Spleen (tissue), 11 donors: Measurements from ENCODE around the gene SYF2. TPM values are rescaled to one million over a fixed set of nuclear protein-coding genes. Genes with fewer than 3 reads are reported as not detected.
"Not testable (repeated sequence)": the region's sequence is repeated elsewhere in the genome, so short reads cannot be mapped to it uniquely, and the experiment has no call there.

Experiments
- DNase-seq: peaks from one replicate; pipeline ENCODE4 v3.0.0-alpha.2; 2020
- H3K27ac ChIP-seq, 8 donors: fragments of 200-600 bp; sonication (generic) in 7 of 8; 1 replicate in 4 of 8; 2 replicates in 4 of 8; pipeline versions ENCODE4 v1.5.0 to v1.8.0; 2016 to 2021; ENCODE audit warnings: inconsistent platforms in 4 of 8, mild to moderate bottlenecking in 4 of 8, moderate library complexity in 1 of 8
- H3K27me3 ChIP-seq, 7 donors: fragments of 200-600 bp; sonication (generic) in 6 of 7; replicated peaks in 1 of 7; 1 replicate in 4 of 7; 2 replicates in 3 of 7; pipeline versions ENCODE4 v1.5.0 to v1.8.0; 2016 to 2021; ENCODE audit warnings: inconsistent platforms in 3 of 7, mild to moderate bottlenecking in 1 of 7
- H3K36me3 ChIP-seq, 6 donors: fragments of 200-600 bp; sonication (generic) in 5 of 6; 1 replicate in 4 of 6; 2 replicates in 2 of 6; pipeline versions ENCODE4 v1.5.0 to v1.8.0; 2016 to 2021; ENCODE audit warnings: inconsistent platforms in 2 of 6
- H3K4me1 ChIP-seq, 6 donors: fragments of 200-600 bp; sonication (generic) in 5 of 6; 1 replicate in 3 of 6; 2 replicates in 3 of 6; pipeline versions ENCODE4 v1.5.0 to v1.8.0; 2016 to 2021; ENCODE audit warnings: inconsistent platforms in 3 of 6
- H3K4me3 ChIP-seq, 8 donors: fragments of 200-600 bp; sonication (generic) in 7 of 8; 1 replicate in 4 of 8; 2 replicates in 4 of 8; pipeline versions ENCODE4 v1.5.0 to v1.8.0; 2016 to 2021; ENCODE audit warnings: inconsistent platforms in 4 of 8, mild to moderate bottlenecking in 4 of 8, moderate library complexity in 2 of 8
- H3K9me3 ChIP-seq, 8 donors: fragments of 200-600 bp; sonication (generic) in 7 of 8; 1 replicate in 4 of 8; 2 replicates in 4 of 8; pipeline versions ENCODE4 v1.5.0 to v1.8.0; 2016 to 2021; ENCODE audit warnings: inconsistent platforms in 4 of 8
- POLR2A ChIP-seq, 3 donors: fragments of 450-650 bp; IDR thresholded peaks; one replicate each; pipeline ENCODE4 v1.5.1; 2017; ENCODE audit warnings: antibody characterized with exemption in 3 of 3, mild to moderate bottlenecking in 1 of 3
- POLR2AphosphoS5 ChIP-seq, 3 donors: sonication (generic); formaldehyde crosslinking; IDR thresholded peaks; one replicate each; pipeline ENCODE4 v1.5.1; 2017; ENCODE audit warnings: antibody characterized with exemption in 3 of 3
- WGBS, 5 donors: extraction: QIAGEN DNeasy Blood & Tissue Kit in 3 of 5; methylation state at CpG; one replicate each; pipeline versions ENCODE4 v1.1.5 to v1.1.7; 2013 to 2018; 5-methylcytosine and 5-hydroxymethylcytosine counted together
- intact Hi-C: fragments of 100-400 bp; cut with DNase I; formaldehyde crosslinking; loops from one replicate; pipeline ENCODE4 v1.15.0; 2023; ENCODE audit warnings: low total_unique reads
- polyA plus RNA-seq, 3 donors: library from polyadenylated mRNA; stranded (reverse); fragments of 200-250 nt; gene quantifications; one replicate each; pipeline ENCODE4 v1.2.1, GENCODE V29; 2013
- total RNA-seq, 7 donors: library from RNA; depleted of rRNA in 3 of 7; stranded (reverse); fragments of >200 nt in 3 of 7; fragmentation: NEBNext Ultra II Directional in 4 of 7; extraction: Animal tissue kit (Norgen Biotek cat#: 25700) in 4 of 7; gene quantifications; one replicate each; pipeline versions ENCODE4 v1.1.0 to v1.2.1, GENCODE V29; 2016 to 2021
- TF ChIP-seq, protein P1 (sequence below), 11 experiments: fragments of 200-600 bp in 7 of 11; fragments of 450-650 bp in 4 of 11; sonication (generic) in 4 of 11; IDR thresholded peaks in 8 of 11; conservative IDR thresholded peaks in 3 of 11; 1 replicate in 7 of 11; 2 replicates in 4 of 11; pipeline versions ENCODE4 v1.4.0 to v1.8.0; 2016 to 2021; ENCODE audit warnings: antibody characterized with exemption in 11 of 11, inconsistent platforms in 4 of 11, mild to moderate bottlenecking in 1 of 11
- donor health status: healthy with polysubstance abuse.
- donor health status: DM: no; HTN: no; CAD: no; lungs with moderate emphysema.
- donor health status: DM: no; HTN: no; CAD: no.
- donor health status: Bipolar disorder and iron deficiency.
- donor health status: healthy.
- donor health status: DM: no; HTN: no; CAD: no.
- donor health status: DM: yes; HTN: yes; CAD: no.

Gene SYF2
- total and polyA plus RNA-seq, 10 donors, result 38.1 to 98.3 (median 50.7) TPM

DNA sequence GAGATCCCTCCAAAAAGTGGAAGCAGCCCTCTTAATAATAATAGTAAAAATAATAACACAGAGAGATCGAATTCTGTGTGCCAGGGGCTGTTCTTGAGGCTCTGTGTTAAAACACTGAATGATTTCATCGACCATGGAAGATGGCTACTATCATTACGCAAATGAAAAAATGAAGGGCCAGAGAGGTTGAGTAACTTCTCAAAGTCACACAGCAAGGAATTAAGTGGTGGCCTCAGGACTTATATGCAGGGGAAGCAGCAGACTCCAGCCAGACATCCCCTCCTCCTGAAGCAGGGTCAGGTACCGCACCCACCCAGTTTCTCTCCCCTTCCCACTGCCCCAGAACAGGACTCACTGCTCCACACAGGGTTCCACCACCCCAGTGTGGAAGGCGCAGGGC, 40.1 kb downstream of the SYF2 start:
- WGBS, 5 donors, result 86 to 97% (median 91%) methylated on average over 5 of the region's 5 CpGs
- Histone ChIP-seq H3K27ac (no peak overlapping the region), H3K4me1 (peaks cover 0 to 20% (median 6%) of the 10 kb centered on the region in 6 donors), H3K9me3 (no peaks in the 10 kb centered on the region), H3K27me3 (peaks cover 0 to 9% (median 0%) of the 10 kb centered on the region in 7 donors), H3K4me3 (no peak overlapping the region), H3K36me3 (no peaks in the 10 kb centered on the region)
- TF ChIP-seq POLR2A (IDR thresholded peaks at IDR 0.05), result no peak
- TF ChIP-seq, protein P1, sequence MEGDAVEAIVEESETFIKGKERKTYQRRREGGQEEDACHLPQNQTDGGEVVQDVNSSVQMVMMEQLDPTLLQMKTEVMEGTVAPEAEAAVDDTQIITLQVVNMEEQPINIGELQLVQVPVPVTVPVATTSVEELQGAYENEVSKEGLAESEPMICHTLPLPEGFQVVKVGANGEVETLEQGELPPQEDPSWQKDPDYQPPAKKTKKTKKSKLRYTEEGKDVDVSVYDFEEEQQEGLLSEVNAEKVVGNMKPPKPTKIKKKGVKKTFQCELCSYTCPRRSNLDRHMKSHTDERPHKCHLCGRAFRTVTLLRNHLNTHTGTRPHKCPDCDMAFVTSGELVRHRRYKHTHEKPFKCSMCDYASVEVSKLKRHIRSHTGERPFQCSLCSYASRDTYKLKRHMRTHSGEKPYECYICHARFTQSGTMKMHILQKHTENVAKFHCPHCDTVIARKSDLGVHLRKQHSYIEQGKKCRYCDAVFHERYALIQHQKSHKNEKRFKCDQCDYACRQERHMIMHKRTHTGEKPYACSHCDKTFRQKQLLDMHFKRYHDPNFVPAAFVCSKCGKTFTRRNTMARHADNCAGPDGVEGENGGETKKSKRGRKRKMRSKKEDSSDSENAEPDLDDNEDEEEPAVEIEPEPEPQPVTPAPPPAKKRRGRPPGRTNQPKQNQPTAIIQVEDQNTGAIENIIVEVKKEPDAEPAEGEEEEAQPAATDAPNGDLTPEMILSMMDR (IDR thresholded peaks at IDR 0.05 in 8 of 11, conservative IDR thresholded peaks at IDR 0.05 in 3 of 11), result no peak
- no peak for TF ChIP-seq POLR2AphosphoS5 (IDR thresholded peaks at IDR 0.05)
- intact Hi-C loops, result no loop called here
- DNase-seq, result no peak

DNA sequence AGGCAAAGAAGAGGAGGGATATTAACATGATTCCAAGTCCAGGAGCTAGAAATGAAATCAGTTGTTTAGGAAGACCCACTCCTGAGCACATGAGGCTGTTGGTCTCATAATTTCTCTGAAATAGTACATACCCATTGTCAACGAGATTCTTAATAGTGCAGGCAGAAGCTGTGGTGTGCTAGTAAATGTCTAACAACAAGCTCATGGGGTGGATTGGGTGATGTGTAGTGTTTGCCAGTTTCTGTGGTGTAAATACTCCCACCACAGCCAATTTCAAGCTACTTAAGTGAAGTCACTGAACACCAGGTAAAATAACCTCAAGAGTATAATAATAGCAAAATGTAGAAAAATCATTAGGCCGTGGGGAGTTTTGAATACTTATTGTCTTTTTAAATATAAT, 42.0 kb downstream of the SYF2 start:
- no peak for DNase-seq
- 64 to 89% (median 83%) methylated on average over 2 of the region's 2 CpGs for WGBS, 5 donors
- Histone ChIP-seq H3K9me3 (no peaks in the 10 kb centered on the region), H3K27me3 (peaks cover 0 to 11% (median 0%) of the 10 kb centered on the region in 7 donors), H3K27ac (no peak overlapping the region), H3K36me3 (no peaks in the 10 kb centered on the region), H3K4me3 (no peak overlapping the region), H3K4me1 (peaks cover 0 to 14% (median 5%) of the 10 kb centered on the region in 6 donors)
- no peak for TF ChIP-seq POLR2AphosphoS5 (IDR thresholded peaks at IDR 0.05)
- no peak for TF ChIP-seq POLR2A (IDR thresholded peaks at IDR 0.05)
- TF ChIP-seq, protein P1 (IDR thresholded peaks at IDR 0.05 in 8 of 11, conservative IDR thresholded peaks at IDR 0.05 in 3 of 11), result no peak
- intact Hi-C loops, result no loop called here

DNA sequence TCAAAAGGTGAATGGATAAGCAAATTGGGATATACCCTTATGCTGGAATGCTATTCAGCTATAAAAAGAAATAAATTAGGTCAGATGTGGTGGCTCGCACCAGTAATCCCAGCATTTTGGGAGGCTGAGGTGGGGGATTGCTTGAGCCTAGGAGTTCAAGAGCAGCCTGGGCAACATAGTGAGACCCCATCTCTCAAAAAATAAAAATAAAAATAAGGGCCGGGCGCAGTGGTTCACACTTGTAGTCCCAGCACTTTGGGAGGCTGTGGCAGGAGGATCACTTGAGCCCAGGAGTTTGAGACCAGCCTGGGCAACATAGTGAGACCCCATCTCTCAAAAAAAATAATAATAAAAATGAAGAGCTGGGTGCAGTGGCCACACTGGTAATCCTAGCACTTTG, 44.4 kb downstream of the SYF2 start:
- intact Hi-C loops, DNase-seq, H3K4me1 ChIP-seq, H3K9me3 ChIP-seq, H3K27ac ChIP-seq, H3K36me3 ChIP-seq, H3K4me3 ChIP-seq: not testable (repeated sequence)
- H3K27me3 ChIP-seq, result peaks cover 0 to 26% (median 0%) of the 10 kb centered on the region in 7 donors
- WGBS, 5 donors, result 95 to 98% (median 96%) methylated on average over 3 of the region's 3 CpGs

DNA sequence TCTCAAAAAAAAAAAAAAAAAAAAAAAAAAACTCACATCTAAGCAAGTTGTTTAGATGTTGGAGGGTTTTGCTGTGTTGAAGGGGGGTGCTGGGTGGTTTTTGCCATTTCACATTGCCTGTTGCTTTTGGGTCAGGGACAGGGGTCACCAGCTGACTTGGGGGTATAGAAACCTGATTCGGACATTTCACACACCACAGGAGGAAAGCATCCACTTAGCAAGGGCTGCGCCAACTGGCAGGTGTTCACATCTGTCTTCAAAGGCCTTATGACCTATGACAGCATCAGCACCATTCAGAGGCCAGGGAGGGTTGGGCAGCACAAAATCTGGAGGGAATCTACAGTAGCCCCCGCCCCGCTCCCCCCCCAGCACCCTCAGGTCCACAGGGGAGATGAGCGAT, 45.2 kb downstream of the SYF2 start:
- Histone ChIP-seq H3K36me3 (no peaks in the 10 kb centered on the region), H3K27ac (no peak overlapping the region), H3K4me3 (no peak overlapping the region), H3K27me3 (peaks cover 0 to 24% (median 0%) of the 10 kb centered on the region in 7 donors), H3K4me1 (no peaks in the 10 kb centered on the region), H3K9me3 (no peaks in the 10 kb centered on the region)
- no peak for DNase-seq
- 69 to 88% (median 83%) methylated on average over 5 of the region's 5 CpGs for WGBS, 5 donors
- no peak for TF ChIP-seq POLR2A (IDR thresholded peaks at IDR 0.05)
- intact Hi-C loops, result no loop called here

DNA sequence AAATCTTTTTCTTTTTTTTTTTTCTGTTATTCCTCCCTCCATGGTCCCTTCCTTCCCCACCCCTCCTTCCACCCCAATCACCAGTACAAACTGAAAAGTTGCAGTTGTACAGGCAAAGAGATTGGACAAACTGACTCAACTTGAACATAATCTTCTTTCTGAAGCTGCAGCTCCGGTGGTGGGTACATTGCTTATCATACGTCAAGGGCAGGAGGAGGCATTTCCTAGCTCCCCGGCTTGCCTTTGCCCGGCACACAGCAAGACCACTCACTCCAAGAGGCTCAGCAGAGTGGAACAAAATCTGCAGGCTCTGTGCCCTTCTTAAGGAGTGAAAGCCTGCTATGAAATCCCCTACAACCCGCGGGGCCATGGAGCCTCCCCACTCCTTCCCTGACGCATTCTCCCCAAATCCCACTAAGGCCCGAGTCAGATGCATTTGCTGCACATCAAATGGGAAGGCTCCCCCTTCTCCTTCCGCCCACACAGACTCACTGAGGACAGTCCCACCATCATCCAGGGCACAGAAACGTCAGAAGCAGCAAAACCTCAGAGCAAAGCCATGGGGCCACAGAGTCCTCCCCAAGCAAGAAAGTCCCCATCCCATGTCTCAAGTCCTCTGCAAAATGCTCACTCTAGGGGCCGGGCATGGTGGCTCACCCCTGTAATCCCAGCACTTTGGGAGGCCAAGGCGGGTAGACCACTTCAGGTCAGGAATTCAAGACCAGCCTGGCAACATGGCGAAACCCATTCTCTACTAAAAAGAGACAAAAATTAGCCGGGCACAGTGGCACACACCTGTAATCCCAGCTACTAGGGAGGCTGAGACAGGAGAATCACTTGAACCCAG, 45.9 kb downstream of the SYF2 start:
- H3K36me3 ChIP-seq, result no peaks in the 10 kb centered on the region
- 69 to 83% (median 79%) methylated on average over 14 of the region's 14 CpGs for WGBS, 5 donors
- intact Hi-C loops, result no loop called here
- H3K27me3 ChIP-seq, result peaks cover 0 to 24% (median 0%) of the 10 kb centered on the region in 7 donors
- H3K9me3 ChIP-seq, result no peaks in the 10 kb centered on the region
- no peak for TF ChIP-seq POLR2AphosphoS5 (IDR thresholded peaks at IDR 0.05)
- TF ChIP-seq, protein P1 (IDR thresholded peaks at IDR 0.05 in 8 of 11, conservative IDR thresholded peaks at IDR 0.05 in 3 of 11), result no peak
- no peak for TF ChIP-seq POLR2A (IDR thresholded peaks at IDR 0.05)
- H3K4me3 ChIP-seq, result no peak overlapping the region
- H3K4me1 ChIP-seq, result no peaks in the 10 kb centered on the region
- no peak for DNase-seq
- H3K27ac ChIP-seq, result no peak overlapping the region
